Activated T-cell treated with anti-CD3 and anti-CD28 coated beads, Interleukin-2, amount 50 U/mL, for 24 hours (primary cell): ENCODE data around the gene ACRBP.
A peak's percentile ranks its signal among the peaks of the same experiment; 100 is the strongest.

ENCODE experiments used
- DNase-seq: peaks from one replicate; pipeline ENCODE4 v3.0.0-alpha.2; 2020
- H3K27ac Mint-ChIP-seq: 2 replicates; pipeline ENCODE4 v1.8.0; 2020; ENCODE audit warnings: mild to moderate bottlenecking, mixed read lengths
- H3K27me3 Mint-ChIP-seq: 2 replicates; pipeline ENCODE4 v1.8.0; 2020; ENCODE audit warnings: mixed read lengths
- H3K36me3 Mint-ChIP-seq: 2 replicates; pipeline ENCODE4 v1.8.0; 2020; ENCODE audit warnings: low read depth, mixed read lengths
- H3K4me1 Mint-ChIP-seq: 2 replicates; pipeline ENCODE4 v1.8.0; 2020; ENCODE audit warnings: low read depth, mixed read lengths
- H3K4me3 Mint-ChIP-seq: 2 replicates; pipeline ENCODE4 v1.8.0; 2020; ENCODE audit warnings: mild to moderate bottlenecking, moderate library complexity, mixed read lengths
- H3K9me3 Mint-ChIP-seq: 2 replicates; pipeline ENCODE4 v1.8.0; 2020; ENCODE audit warnings: mixed read lengths

ACRBP gene

GRCh38 chr12:6592087-6592486 lies 55.1 kb downstream of the ACRBP start:
- peaks cover 12% of the 10 kb centered on the region for H3K4me1 Mint-ChIP-seq
- no peaks in the 10 kb centered on the region for H3K27me3 Mint-ChIP-seq
- H3K27ac Mint-ChIP-seq, result peak overlapping the region; percentile 59
- DNase-seq, result no peak
- H3K9me3 Mint-ChIP-seq, result no peaks in the 10 kb centered on the region
- peaks cover 94% of the 10 kb centered on the region for H3K36me3 Mint-ChIP-seq
- H3K4me3 Mint-ChIP-seq, result no peak overlapping the region
